ENCODE measurements around the gene MST1.

DNA sequence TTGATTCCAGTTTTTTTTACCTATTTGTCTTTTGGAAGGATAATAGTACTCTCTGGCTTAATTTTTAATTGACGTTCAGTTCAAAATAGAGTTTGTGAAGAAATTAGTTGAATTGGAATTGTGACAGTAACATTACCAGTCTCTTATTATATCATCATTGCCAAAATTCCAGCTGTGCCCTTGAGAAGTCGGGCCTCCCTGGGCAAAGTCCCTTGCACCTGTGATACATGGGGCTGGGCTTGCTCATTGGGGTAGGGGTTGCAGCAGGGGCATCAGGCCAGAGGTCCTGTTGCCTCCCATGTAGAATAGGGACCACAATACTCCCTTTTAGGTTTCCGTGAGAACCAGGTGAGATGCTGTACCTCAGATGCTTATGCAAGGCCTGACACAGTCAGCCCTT is 43.0 kb downstream of the MST1 start:
- TF ChIP-seq POLR2AphosphoS5 (IDR thresholded peaks at IDR 0.05; ENCODE audit: low read depth, low read length) (no peak), TAF1 (IDR thresholded peaks at IDR 0.05; ENCODE audit: borderline replicate concordance, low read depth, low read length) (no peak), POLR2A (IDR thresholded peaks at IDR 0.05; ENCODE audit: low read depth, low read length) (no peak)
